Measurements from ENCODE around the gene CTDNEP1.

DNA sequence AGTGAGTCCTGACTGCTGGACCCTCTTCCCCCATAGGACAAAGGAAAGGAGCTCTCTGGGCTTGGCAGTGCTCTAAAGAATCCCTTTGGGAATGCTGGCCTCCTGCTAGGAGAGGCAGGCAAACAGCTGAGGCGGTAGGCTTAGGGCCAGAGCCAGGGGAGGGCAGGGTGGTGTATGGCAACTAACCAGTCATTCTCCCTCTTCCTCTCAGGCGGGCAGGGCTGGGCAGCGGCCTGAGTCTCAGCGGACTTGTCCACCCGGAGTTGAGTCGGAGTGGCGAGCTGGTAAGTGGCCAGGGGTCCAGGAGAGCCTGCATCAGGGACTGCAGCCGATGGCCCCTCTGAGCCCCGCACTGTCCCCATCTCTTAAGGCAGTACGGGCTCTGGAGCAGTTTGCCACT is 27.4 kb downstream of the CTDNEP1 start:
- TF ChIP-seq, protein P1, sequence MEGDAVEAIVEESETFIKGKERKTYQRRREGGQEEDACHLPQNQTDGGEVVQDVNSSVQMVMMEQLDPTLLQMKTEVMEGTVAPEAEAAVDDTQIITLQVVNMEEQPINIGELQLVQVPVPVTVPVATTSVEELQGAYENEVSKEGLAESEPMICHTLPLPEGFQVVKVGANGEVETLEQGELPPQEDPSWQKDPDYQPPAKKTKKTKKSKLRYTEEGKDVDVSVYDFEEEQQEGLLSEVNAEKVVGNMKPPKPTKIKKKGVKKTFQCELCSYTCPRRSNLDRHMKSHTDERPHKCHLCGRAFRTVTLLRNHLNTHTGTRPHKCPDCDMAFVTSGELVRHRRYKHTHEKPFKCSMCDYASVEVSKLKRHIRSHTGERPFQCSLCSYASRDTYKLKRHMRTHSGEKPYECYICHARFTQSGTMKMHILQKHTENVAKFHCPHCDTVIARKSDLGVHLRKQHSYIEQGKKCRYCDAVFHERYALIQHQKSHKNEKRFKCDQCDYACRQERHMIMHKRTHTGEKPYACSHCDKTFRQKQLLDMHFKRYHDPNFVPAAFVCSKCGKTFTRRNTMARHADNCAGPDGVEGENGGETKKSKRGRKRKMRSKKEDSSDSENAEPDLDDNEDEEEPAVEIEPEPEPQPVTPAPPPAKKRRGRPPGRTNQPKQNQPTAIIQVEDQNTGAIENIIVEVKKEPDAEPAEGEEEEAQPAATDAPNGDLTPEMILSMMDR (IDR thresholded peaks at IDR 0.05): no peak
- TF ChIP-seq POLR2AphosphoS5 (IDR thresholded peaks at IDR 0.05; ENCODE audit: low read depth, low read length): 0 out of 2 replicates have a peak, but pooled peaks have one; percentile 17
- TF ChIP-seq, protein P2, sequence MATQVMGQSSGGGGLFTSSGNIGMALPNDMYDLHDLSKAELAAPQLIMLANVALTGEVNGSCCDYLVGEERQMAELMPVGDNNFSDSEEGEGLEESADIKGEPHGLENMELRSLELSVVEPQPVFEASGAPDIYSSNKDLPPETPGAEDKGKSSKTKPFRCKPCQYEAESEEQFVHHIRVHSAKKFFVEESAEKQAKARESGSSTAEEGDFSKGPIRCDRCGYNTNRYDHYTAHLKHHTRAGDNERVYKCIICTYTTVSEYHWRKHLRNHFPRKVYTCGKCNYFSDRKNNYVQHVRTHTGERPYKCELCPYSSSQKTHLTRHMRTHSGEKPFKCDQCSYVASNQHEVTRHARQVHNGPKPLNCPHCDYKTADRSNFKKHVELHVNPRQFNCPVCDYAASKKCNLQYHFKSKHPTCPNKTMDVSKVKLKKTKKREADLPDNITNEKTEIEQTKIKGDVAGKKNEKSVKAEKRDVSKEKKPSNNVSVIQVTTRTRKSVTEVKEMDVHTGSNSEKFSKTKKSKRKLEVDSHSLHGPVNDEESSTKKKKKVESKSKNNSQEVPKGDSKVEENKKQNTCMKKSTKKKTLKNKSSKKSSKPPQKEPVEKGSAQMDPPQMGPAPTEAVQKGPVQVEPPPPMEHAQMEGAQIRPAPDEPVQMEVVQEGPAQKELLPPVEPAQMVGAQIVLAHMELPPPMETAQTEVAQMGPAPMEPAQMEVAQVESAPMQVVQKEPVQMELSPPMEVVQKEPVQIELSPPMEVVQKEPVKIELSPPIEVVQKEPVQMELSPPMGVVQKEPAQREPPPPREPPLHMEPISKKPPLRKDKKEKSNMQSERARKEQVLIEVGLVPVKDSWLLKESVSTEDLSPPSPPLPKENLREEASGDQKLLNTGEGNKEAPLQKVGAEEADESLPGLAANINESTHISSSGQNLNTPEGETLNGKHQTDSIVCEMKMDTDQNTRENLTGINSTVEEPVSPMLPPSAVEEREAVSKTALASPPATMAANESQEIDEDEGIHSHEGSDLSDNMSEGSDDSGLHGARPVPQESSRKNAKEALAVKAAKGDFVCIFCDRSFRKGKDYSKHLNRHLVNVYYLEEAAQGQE (IDR thresholded peaks at IDR 0.05; ENCODE audit: insufficient read depth in 1 of 2, low read depth in 2 of 2, low read length in 1 of 2): no peak
